Effector memory CD4-positive, alpha-beta T cell (primary cell): ENCODE results near the gene PPP1R1A.
A peak's percentile ranks its signal among the peaks of the same experiment; 100 is the strongest.

Experiments
- DNase-seq, 3 donors: peaks; one replicate each; pipeline ENCODE4 v3.0.0-alpha.2; 2020
- H3K27ac ChIP-seq: 2 replicates; pipeline ENCODE4 v1.7.0; 2013; ENCODE audit warnings: mild to moderate bottlenecking, low read length, moderate library complexity; ENCODE audit not compliant: insufficient read depth, poor library complexity, severe bottlenecking
- H3K27me3 ChIP-seq: replicated peaks from 2 replicates; pipeline ENCODE4 v1.7.0; 2013; ENCODE audit warnings: mild to moderate bottlenecking, low read length; ENCODE audit not compliant: insufficient read depth, control insufficient read depth, poor library complexity, severe bottlenecking
- H3K36me3 ChIP-seq: 2 replicates; pipeline ENCODE4 v1.7.0; 2013; ENCODE audit warnings: mild to moderate bottlenecking, low read length, moderate library complexity; ENCODE audit not compliant: control insufficient read depth, insufficient read depth
- H3K4me1 ChIP-seq: 2 replicates; pipeline ENCODE4 v1.7.0; 2013; ENCODE audit warnings: low read length, mild to moderate bottlenecking; ENCODE audit not compliant: control insufficient read depth, insufficient read depth, poor library complexity, severe bottlenecking
- H3K4me3 ChIP-seq: 2 replicates; pipeline ENCODE4 v1.7.0; 2013; ENCODE audit warnings: low read length, low read depth, mild to moderate bottlenecking; ENCODE audit not compliant: insufficient read depth, poor library complexity, severe bottlenecking
- H3K9me3 ChIP-seq: 2 replicates; pipeline ENCODE4 v1.7.0; 2013; ENCODE audit warnings: mild to moderate bottlenecking, low read length, moderate library complexity; ENCODE audit not compliant: control insufficient read depth
- total RNA-seq, 3 donors: gene quantifications; one replicate each; lab custom pipeline; 2026; lab: John Stamatoyannopoulos, UW

Gene PPP1R1A
- total RNA-seq, result 0 reads per million in 3 donors

DNA sequence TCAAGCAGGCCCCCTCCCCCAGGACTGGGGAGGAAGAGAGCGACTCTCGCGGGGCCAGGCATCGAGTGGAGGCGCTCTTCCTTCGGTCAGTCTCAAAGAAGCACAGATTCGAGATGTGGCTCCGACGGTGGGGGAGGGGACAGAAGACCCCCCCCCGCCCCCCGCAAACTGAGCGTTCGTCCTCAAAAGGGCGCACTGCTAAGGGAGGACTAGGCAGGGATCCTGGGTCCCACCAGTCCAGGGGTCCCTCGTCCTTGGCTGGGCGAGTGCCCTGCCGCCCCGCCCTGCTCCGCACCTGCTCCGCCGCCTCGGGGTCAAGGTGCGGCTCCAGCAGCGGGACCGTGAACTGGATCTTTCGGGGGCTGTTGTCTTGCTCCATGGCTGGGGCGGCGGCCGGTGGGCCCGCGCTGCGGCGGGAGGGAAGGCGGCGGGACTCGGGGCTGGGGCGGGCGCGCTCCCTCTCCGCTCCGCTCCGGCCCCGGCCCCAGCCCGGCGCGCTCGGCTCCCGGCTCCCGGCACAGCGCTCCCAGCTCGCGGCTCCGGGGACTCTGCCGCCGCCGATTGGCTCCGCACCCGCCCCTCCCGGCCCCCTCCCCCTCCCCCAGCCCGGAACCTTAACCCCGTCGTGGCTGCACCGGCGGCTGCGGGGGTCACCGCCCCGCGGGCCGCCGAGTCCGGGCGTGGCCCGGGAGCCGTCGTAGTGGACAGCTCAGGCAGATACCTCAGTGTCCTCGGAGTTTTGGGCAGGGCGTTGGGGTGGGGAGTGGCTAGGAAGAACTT lies at the start of gene PPP1R1A:
Gene PPP1R1A, minus strand, starts transcription at position 550 of the 780 bp plus-strand sequence. Its CDS starts 171 bp downstream, at position 379.
- H3K36me3 ChIP-seq, result no peaks in the 10 kb centered on the region
- no peak for DNase-seq
- peak within 1 kb of the TSS; percentile 30 for H3K4me3 ChIP-seq
- peaks cover 17% of the 10 kb centered on the region for H3K27me3 ChIP-seq
- no peaks in the 10 kb centered on the region for H3K9me3 ChIP-seq
- H3K27ac ChIP-seq, result no peak within 1 kb of the TSS
- H3K4me1 ChIP-seq, result peaks cover 5% of the 10 kb centered on the region

- no peak within 1 kb of the TSS for H3K4me3 ChIP-seq
- no peaks in the 10 kb centered on the region for H3K36me3 ChIP-seq
- no peak for DNase-seq
- no peaks in the 10 kb centered on the region for H3K9me3 ChIP-seq
- H3K4me1 ChIP-seq, result no peaks in the 10 kb centered on the region
- H3K27ac ChIP-seq, result no peak within 1 kb of the TSS
- no peaks in the 10 kb centered on the region for H3K27me3 ChIP-seq
These were observed 46.3 kb upstream of the PPP1R1A start, which contains the start of gene LACRT for GRCh38 chr12:54634795-54635194. Gene LACRT (minus strand): TSS chr12:54634895. CDS start chr12:54634841, 54 bp downstream.

- H3K4me1 ChIP-seq, result no peaks in the 10 kb centered on the region
- no peak overlapping the region for H3K4me3 ChIP-seq
- no peaks in the 10 kb centered on the region for H3K9me3 ChIP-seq
- H3K27ac ChIP-seq, result no peak overlapping the region
- no peak for DNase-seq
- H3K27me3 ChIP-seq, result no peaks in the 10 kb centered on the region
- no peaks in the 10 kb centered on the region for H3K36me3 ChIP-seq
These were observed 43.7 kb upstream of the PPP1R1A start for GRCh38 chr12:54631988-54632728.

DNA sequence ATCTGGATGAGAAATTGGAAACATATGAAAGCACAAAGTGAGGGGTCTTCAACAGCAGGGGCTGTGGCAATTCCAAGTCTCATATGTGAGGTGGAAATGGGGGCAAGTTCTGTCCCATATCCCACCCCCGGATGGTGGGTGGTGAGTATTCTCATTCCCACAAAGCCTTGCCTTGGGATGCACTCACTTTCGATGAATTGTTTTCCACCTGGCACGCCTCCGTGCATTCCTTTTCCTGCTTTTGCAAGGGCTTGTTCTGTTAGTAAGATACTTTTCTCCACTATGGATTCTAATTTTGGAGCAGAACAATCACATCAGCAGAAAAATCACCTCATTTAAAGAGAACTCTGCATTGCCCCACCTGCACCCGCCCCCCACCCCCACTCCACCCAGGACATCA lies 43.1 kb upstream of the PPP1R1A start:
- H3K4me1 ChIP-seq, result no peaks in the 10 kb centered on the region
- no peak overlapping the region for H3K4me3 ChIP-seq
- no peaks in the 10 kb centered on the region for H3K27me3 ChIP-seq
- no peak overlapping the region for H3K27ac ChIP-seq
- H3K36me3 ChIP-seq, result no peaks in the 10 kb centered on the region
- H3K9me3 ChIP-seq, result no peaks in the 10 kb centered on the region
- DNase-seq, result no peak

DNA sequence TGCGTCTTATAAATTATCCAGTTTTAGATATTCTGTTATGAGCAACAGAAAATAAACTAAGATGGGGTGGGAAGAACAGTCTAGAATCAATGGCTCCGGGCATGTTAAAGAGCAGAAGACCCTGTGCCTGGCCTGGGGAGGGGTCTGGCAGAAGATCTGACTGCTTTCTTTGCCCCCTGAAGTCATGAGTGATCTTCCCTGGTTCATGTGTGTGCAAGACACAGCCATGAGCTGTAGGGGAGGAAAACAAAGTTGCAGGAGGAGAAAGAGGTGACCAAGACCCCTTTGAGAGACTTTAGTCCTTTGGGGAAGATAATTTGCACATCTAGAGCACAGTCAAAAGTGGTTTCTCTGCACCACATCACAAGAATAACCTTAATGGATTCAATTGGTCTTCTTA lies 41.5 kb upstream of the PPP1R1A start:
- no peak overlapping the region for H3K27ac ChIP-seq
- H3K4me1 ChIP-seq, result no peaks in the 10 kb centered on the region
- no peak overlapping the region for H3K4me3 ChIP-seq
- DNase-seq, result no peak
- no peaks in the 10 kb centered on the region for H3K36me3 ChIP-seq
- no peaks in the 10 kb centered on the region for H3K9me3 ChIP-seq
- H3K27me3 ChIP-seq, result no peaks in the 10 kb centered on the region

GRCh38 chr12:54628186-54628846 lies 39.9 kb upstream of the PPP1R1A start:
- no peaks in the 10 kb centered on the region for H3K27me3 ChIP-seq

DNA sequence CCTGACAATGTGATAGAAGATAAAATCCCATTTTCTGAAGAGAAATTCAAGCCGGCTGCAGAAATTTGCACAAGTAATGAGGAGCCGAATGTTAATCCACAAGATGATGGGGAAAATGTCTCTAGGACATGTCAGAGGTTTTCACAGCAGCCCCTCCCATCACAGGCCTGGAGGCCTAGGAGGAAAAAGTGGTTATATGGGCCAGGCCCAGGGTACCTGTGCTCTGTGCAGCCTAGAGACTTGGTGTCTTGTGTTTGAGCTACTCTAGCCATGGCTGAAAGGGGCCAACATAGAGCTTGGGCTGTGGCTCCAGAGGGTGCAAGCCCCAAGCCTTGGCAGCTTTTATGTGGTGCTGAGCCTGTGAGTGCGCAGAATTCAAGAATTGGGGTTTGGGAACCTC lies 38.8 kb upstream of the PPP1R1A start:
- H3K4me3 ChIP-seq, result no peak overlapping the region
- H3K4me1 ChIP-seq, result no peaks in the 10 kb centered on the region
- no peak for DNase-seq

More at GRCh38 chr12:54628186-54628846, 39.9 kb upstream of the PPP1R1A start:
- no peaks in the 10 kb centered on the region for H3K36me3 ChIP-seq
- H3K9me3 ChIP-seq, result no peaks in the 10 kb centered on the region
- no peak overlapping the region for H3K27ac ChIP-seq
- H3K4me1 ChIP-seq, result no peaks in the 10 kb centered on the region
- H3K4me3 ChIP-seq, result no peak overlapping the region
- DNase-seq, result no peak

GRCh38 chr12:54625598-54625997 lies 37.1 kb upstream of the PPP1R1A start:
- H3K27me3 ChIP-seq, result no peaks in the 10 kb centered on the region

More for the DNA sequence above, 38.8 kb upstream of the PPP1R1A start:
- Histone ChIP-seq H3K27me3 (no peaks in the 10 kb centered on the region), H3K27ac (no peak overlapping the region), H3K36me3 (no peaks in the 10 kb centered on the region), H3K9me3 (no peaks in the 10 kb centered on the region)

GRCh38 chr12:54624315-54625279 lies 36.1 kb upstream of the PPP1R1A start:
- H3K4me1 ChIP-seq, result no peaks in the 10 kb centered on the region
- no peak overlapping the region for H3K27ac ChIP-seq
- no peaks in the 10 kb centered on the region for H3K27me3 ChIP-seq
- no peak overlapping the region for H3K4me3 ChIP-seq
- H3K9me3 ChIP-seq, result no peaks in the 10 kb centered on the region
- no peak for DNase-seq
- H3K36me3 ChIP-seq, result no peaks in the 10 kb centered on the region

More at GRCh38 chr12:54625598-54625997, 37.1 kb upstream of the PPP1R1A start:
- H3K27ac ChIP-seq, result no peak overlapping the region
- no peak overlapping the region for H3K4me3 ChIP-seq
- no peaks in the 10 kb centered on the region for H3K36me3 ChIP-seq
- no peaks in the 10 kb centered on the region for H3K4me1 ChIP-seq
- H3K9me3 ChIP-seq, result no peaks in the 10 kb centered on the region
- DNase-seq, result no peak
